Mesothelial cell of epicardium (in vitro differentiated cells): ENCODE results near the gene TXNDC2. TPM values are rescaled to one million over a fixed set of nuclear protein-coding genes. Genes with fewer than 3 reads are reported as not detected.
"Not testable (repeated sequence)": the region's sequence is repeated elsewhere in the genome, so short reads cannot be mapped to it uniquely, and the experiment has no call there.

Experiments
- DNase-seq, 2 experiments: peaks; one replicate each; pipeline ENCODE4 v3.0.0; 2021; ENCODE audit warnings: low spot score in 2 of 2; ENCODE audit not compliant: unreplicated experiment in 2 of 2
- H3K27ac Mint-ChIP-seq: 2 replicates; pipeline ENCODE4 v1.8.0; 2021; ENCODE audit warnings: mixed read lengths
- H3K27me3 Mint-ChIP-seq: 2 replicates; pipeline ENCODE4 v1.8.0; 2021; ENCODE audit warnings: low read depth, mixed read lengths
- H3K36me3 Mint-ChIP-seq: 2 replicates; pipeline ENCODE4 v1.8.0; 2021; ENCODE audit warnings: mixed read lengths
- H3K4me1 Mint-ChIP-seq: 2 replicates; pipeline ENCODE4 v1.8.0; 2021; ENCODE audit warnings: mixed read lengths
- H3K4me3 Mint-ChIP-seq: 2 replicates; pipeline ENCODE4 v1.8.0; 2021; ENCODE audit warnings: mild to moderate bottlenecking, moderate library complexity, mixed read lengths
- H3K9me3 Mint-ChIP-seq: 2 replicates; pipeline ENCODE4 v1.8.0; 2021; ENCODE audit warnings: mixed read lengths
- total RNA-seq: library from RNA; stranded (reverse); gene quantifications from 3 replicates; pipeline ENCODE4 v1.2.1, GENCODE V29; 2021
- TF ChIP-seq, protein P1 (sequence below): fragments of 200-600 bp; sonication (generic); IDR thresholded peaks from one replicate; pipeline ENCODE4 v1.5.0; 2021; ENCODE audit warnings: antibody characterized with exemption; ENCODE audit not compliant: unreplicated experiment

The TXNDC2 gene
- total RNA-seq, 1 donor from 2014 or later = not detected

- no peaks in the 10 kb centered on the region for H3K9me3 Mint-ChIP-seq
- no peak for DNase-seq
- no peak overlapping the region for H3K4me3 Mint-ChIP-seq
- no peak overlapping the region for H3K27ac Mint-ChIP-seq
- peaks cover 10% of the 10 kb centered on the region for H3K4me1 Mint-ChIP-seq
- H3K36me3 Mint-ChIP-seq = no peaks in the 10 kb centered on the region
- peaks cover 2% of the 10 kb centered on the region for H3K27me3 Mint-ChIP-seq
- TF ChIP-seq, protein P1, sequence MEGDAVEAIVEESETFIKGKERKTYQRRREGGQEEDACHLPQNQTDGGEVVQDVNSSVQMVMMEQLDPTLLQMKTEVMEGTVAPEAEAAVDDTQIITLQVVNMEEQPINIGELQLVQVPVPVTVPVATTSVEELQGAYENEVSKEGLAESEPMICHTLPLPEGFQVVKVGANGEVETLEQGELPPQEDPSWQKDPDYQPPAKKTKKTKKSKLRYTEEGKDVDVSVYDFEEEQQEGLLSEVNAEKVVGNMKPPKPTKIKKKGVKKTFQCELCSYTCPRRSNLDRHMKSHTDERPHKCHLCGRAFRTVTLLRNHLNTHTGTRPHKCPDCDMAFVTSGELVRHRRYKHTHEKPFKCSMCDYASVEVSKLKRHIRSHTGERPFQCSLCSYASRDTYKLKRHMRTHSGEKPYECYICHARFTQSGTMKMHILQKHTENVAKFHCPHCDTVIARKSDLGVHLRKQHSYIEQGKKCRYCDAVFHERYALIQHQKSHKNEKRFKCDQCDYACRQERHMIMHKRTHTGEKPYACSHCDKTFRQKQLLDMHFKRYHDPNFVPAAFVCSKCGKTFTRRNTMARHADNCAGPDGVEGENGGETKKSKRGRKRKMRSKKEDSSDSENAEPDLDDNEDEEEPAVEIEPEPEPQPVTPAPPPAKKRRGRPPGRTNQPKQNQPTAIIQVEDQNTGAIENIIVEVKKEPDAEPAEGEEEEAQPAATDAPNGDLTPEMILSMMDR = no peak
These were observed 13.2 kb downstream of the TXNDC2 start for GRCh38 chr18:9898792-9899549.

DNA sequence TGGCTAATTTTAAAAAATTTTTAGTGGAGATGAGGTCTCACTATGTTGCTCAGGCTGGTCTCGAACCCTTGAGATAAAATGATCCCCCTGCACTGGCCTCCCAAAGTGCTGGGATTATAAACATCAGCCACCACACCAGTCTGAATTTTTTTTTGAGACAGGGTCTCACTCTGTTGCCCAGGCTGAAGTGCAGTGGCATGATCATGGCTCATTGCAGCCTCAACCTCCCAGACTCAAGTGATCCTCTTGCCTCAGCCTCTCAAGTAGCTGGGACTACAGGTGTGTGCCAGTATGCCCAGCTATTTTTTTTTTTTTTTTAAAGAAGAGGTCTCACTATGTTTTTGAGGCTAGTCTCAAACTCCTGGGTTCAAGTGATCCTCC is 13.8 kb downstream of the TXNDC2 start:
- H3K9me3 Mint-ChIP-seq, H3K27me3 Mint-ChIP-seq, DNase-seq, H3K27ac Mint-ChIP-seq, H3K36me3 Mint-ChIP-seq, H3K4me3 Mint-ChIP-seq, H3K4me1 Mint-ChIP-seq: not testable (repeated sequence)

DNA sequence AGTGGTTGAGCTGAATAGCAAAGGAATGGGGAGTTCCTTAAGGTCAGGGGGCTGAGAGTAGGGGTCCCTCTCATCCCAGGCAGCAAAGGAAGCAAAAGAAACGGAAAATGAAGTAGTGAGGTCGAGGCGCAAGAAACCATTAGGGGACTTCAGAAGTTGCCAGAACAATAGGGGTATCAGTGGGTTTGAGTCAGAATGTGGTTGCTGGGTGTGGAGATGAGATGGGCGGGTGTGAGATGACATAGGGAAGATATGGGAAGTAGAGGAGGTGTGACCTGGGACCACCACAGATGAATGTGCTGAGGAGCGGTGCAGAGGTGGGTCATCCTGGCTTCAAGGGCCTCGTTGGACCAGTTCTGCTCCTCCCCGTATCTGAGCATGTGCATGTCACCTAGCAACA is 14.9 kb downstream of the TXNDC2 start:
- peaks cover 16% of the 10 kb centered on the region for H3K4me1 Mint-ChIP-seq
- H3K4me3 Mint-ChIP-seq = no peak overlapping the region
- H3K36me3 Mint-ChIP-seq = no peaks in the 10 kb centered on the region
- TF ChIP-seq, protein P1 = no peak
- H3K27me3 Mint-ChIP-seq = peaks cover 2% of the 10 kb centered on the region
- H3K27ac Mint-ChIP-seq = no peak overlapping the region
- no peaks in the 10 kb centered on the region for H3K9me3 Mint-ChIP-seq
- DNase-seq = no peak

- H3K9me3 Mint-ChIP-seq = no peaks in the 10 kb centered on the region
- TF ChIP-seq, protein P1 = no peak
- DNase-seq = no peak
These were observed 15.6 kb downstream of the TXNDC2 start for GRCh38 chr18:9901377-9901776.

GRCh38 chr18:9902264-9902663 is 16.5 kb downstream of the TXNDC2 start:
- not testable (repeated sequence) for H3K36me3 Mint-ChIP-seq, H3K27me3 Mint-ChIP-seq, DNase-seq, H3K4me3 Mint-ChIP-seq, H3K27ac Mint-ChIP-seq, H3K9me3 Mint-ChIP-seq
- peaks cover 20% of the 10 kb centered on the region for H3K4me1 Mint-ChIP-seq

More at GRCh38 chr18:9901377-9901776, 15.6 kb downstream of the TXNDC2 start:
- Mint-ChIP-seq H3K27me3 (peaks cover 2% of the 10 kb centered on the region), H3K27ac (no peak overlapping the region), H3K4me3 (no peak overlapping the region), H3K4me1 (peaks cover 20% of the 10 kb centered on the region), H3K36me3 (no peaks in the 10 kb centered on the region)

GRCh38 chr18:9902832-9903231 is 17.1 kb downstream of the TXNDC2 start:
- H3K4me1 Mint-ChIP-seq = peaks cover 20% of the 10 kb centered on the region
- no peak for DNase-seq
- TF ChIP-seq, protein P1 = no peak
- no peak overlapping the region for H3K4me3 Mint-ChIP-seq
- H3K27me3 Mint-ChIP-seq = peaks cover 2% of the 10 kb centered on the region
- no peaks in the 10 kb centered on the region for H3K36me3 Mint-ChIP-seq
- H3K27ac Mint-ChIP-seq = no peak overlapping the region
- no peaks in the 10 kb centered on the region for H3K9me3 Mint-ChIP-seq
